Glutamatergic neuron (in vitro differentiated cells): ENCODE data around the gene ATP2C2. TPM values are rescaled to one million over a fixed set of nuclear protein-coding genes. Genes with fewer than 3 reads are reported as not detected.

ENCODE experiments used
- DNase-seq: peaks from one replicate; pipeline ENCODE4 v3.0.0; 2022
- H3K27ac Mint-ChIP-seq: one replicate; pipeline ENCODE4 v1.8.0; 2020; ENCODE audit warnings: mild to moderate bottlenecking, mixed read lengths, inconsistent platforms; ENCODE audit not compliant: unreplicated experiment
- H3K27me3 Mint-ChIP-seq: one replicate; pipeline ENCODE4 v1.8.0; 2020; ENCODE audit warnings: mild to moderate bottlenecking, moderate library complexity, mixed read lengths, inconsistent platforms; ENCODE audit not compliant: unreplicated experiment
- H3K36me3 Mint-ChIP-seq: one replicate; pipeline ENCODE4 v1.8.0; 2020; ENCODE audit warnings: mild to moderate bottlenecking, mixed read lengths, inconsistent platforms; ENCODE audit not compliant: unreplicated experiment
- H3K4me1 Mint-ChIP-seq: one replicate; pipeline ENCODE4 v1.8.0; 2020; ENCODE audit warnings: mild to moderate bottlenecking, low read depth, mixed read lengths, inconsistent platforms; ENCODE audit not compliant: unreplicated experiment
- H3K4me3 Mint-ChIP-seq: one replicate; pipeline ENCODE4 v1.8.0; 2020; ENCODE audit warnings: mild to moderate bottlenecking, mixed read lengths, inconsistent platforms; ENCODE audit not compliant: unreplicated experiment
- H3K9me3 Mint-ChIP-seq: one replicate; pipeline ENCODE4 v1.8.0; 2020; ENCODE audit warnings: mild to moderate bottlenecking, moderate library complexity, mixed read lengths, inconsistent platforms; ENCODE audit not compliant: unreplicated experiment
- CTCF ChIP-seq: fragments of 200-600 bp; sonication (generic); IDR thresholded peaks from one replicate; pipeline ENCODE4 v1.5.0; 2021; ENCODE audit not compliant: partially characterized antibody, unreplicated experiment
- total RNA-seq: library from RNA; stranded (reverse); fragmentation: NEBNext Ultra II Directional; extraction: Animal tissue kit (Norgen Biotek cat#: 25700); gene quantifications from one replicate; pipeline ENCODE4 v1.2.1, GENCODE V29; 2021; ENCODE audit not compliant: unreplicated experiment

Gene ATP2C2
- total RNA-seq, 1 donor from 2014 or later: not detected

- H3K27ac Mint-ChIP-seq: no peak overlapping the region
- H3K9me3 Mint-ChIP-seq: no peaks in the 10 kb centered on the region
- H3K27me3 Mint-ChIP-seq: no peaks in the 10 kb centered on the region
- H3K4me3 Mint-ChIP-seq: no peak overlapping the region
- no peaks in the 10 kb centered on the region for H3K36me3 Mint-ChIP-seq
- peaks cover 3% of the 10 kb centered on the region for H3K4me1 Mint-ChIP-seq
- no peak for TF ChIP-seq CTCF
- no peak for DNase-seq
Measured at GRCh38 chr16:84355149-84355548, 13.2 kb upstream of the ATP2C2 start.

GRCh38 chr16:84356176-84356575, 12.2 kb upstream of the ATP2C2 start:
- Mint-ChIP-seq H3K36me3 (no peaks in the 10 kb centered on the region), H3K9me3 (no peaks in the 10 kb centered on the region), H3K27ac (no peak overlapping the region), H3K27me3 (no peaks in the 10 kb centered on the region), H3K4me1 (peaks cover 3% of the 10 kb centered on the region), H3K4me3 (no peak overlapping the region)
- no peak for DNase-seq
- TF ChIP-seq CTCF: no peak

GRCh38 chr16:84356591-84357116, 11.7 kb upstream of the ATP2C2 start:
- no peak for DNase-seq
- Mint-ChIP-seq H3K27ac (no peak overlapping the region), H3K27me3 (no peaks in the 10 kb centered on the region), H3K4me1 (peaks cover 3% of the 10 kb centered on the region), H3K36me3 (no peaks in the 10 kb centered on the region), H3K4me3 (no peak overlapping the region), H3K9me3 (no peaks in the 10 kb centered on the region)
- TF ChIP-seq CTCF: no peak

- Mint-ChIP-seq H3K4me3 (no peak overlapping the region), H3K9me3 (no peaks in the 10 kb centered on the region), H3K27me3 (no peaks in the 10 kb centered on the region), H3K4me1 (peaks cover 3% of the 10 kb centered on the region), H3K36me3 (no peaks in the 10 kb centered on the region), H3K27ac (no peak overlapping the region)
- no peak for DNase-seq
- no peak for TF ChIP-seq CTCF
Measured at GRCh38 chr16:84357191-84357651, 11.1 kb upstream of the ATP2C2 start.

GRCh38 chr16:84358601-84359295, 9.6 kb upstream of the ATP2C2 start:
- peaks cover 3% of the 10 kb centered on the region for H3K4me1 Mint-ChIP-seq
- peaks cover 2% of the 10 kb centered on the region for H3K27me3 Mint-ChIP-seq
- H3K36me3 Mint-ChIP-seq: no peaks in the 10 kb centered on the region
- no peak for TF ChIP-seq CTCF
- DNase-seq: no peak
- H3K27ac Mint-ChIP-seq: no peak overlapping the region
- H3K4me3 Mint-ChIP-seq: no peak overlapping the region
- H3K9me3 Mint-ChIP-seq: no peaks in the 10 kb centered on the region
